ENCODE results near the gene RIT2.

RIT2 gene

DNA sequence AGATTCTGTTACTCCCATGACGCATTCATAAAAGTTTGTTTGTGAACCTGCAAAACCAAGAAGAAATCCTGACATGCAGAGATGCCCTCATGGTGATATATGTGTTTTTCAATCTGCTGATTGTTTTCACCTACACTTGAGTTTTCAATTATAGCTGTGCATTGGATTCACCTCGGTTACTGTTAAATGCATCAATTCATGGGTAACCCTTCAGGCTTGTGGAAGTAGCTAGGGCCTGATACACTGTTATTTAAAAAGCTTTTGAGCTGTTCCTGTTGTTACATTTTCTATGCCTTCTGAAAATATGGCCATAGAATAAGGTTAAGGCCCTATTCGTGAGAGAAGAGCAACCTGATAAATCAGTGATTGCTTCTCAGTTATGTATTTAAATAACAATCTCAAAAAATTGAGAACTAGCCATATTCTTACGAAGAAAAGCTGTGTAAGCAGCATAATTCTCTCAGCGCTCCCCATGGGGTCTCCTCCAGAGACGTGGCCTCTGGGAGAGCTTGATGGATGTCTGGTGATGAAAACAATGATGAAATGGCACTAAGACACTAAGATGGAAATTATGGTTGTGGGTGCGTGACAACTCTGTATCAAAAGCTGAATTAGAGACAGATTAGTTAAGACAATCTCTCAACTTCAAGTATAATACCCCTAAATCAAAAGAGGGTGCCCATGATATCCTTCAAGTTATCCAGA, 60.5 kb downstream of the RIT2 start:
- H3K4me3 ChIP-seq (ENCODE audit: extremely low read depth, insufficient read depth, low read length, poor library complexity, severe bottlenecking): no peak overlapping the region
- H3K4me1 ChIP-seq (ENCODE audit: control insufficient read depth, insufficient read depth, low read length, poor library complexity, severe bottlenecking): no peaks in the 10 kb centered on the region
- no peaks in the 10 kb centered on the region for H3K9me3 ChIP-seq (ENCODE audit: control insufficient read depth, low read length)
- H3K27ac ChIP-seq (ENCODE audit: low read depth, low read length, severe bottlenecking): no peak overlapping the region
- 73 to 93% methylated on average over 3 to 4 of the region's 7 CpGs for WGBS, 2 experiments (ENCODE audit: insufficient coverage in 2 of 2)
- no peaks in the 10 kb centered on the region for H3K36me3 ChIP-seq (ENCODE audit: control insufficient read depth, insufficient read depth, low read length)

GRCh38 chr18:43049021-43049420, 66.5 kb downstream of the RIT2 start:
- H3K36me3 ChIP-seq (ENCODE audit: control insufficient read depth, insufficient read depth, low read length): no peaks in the 10 kb centered on the region
- 79% methylated on average over 2 of the region's 3 CpGs; no CpG with 5 or more reads in 1 of the 2 experiments for WGBS, 2 experiments (ENCODE audit: insufficient coverage in 2 of 2)

GRCh38 chr18:43046322-43046721, 69.2 kb downstream of the RIT2 start:
- Histone ChIP-seq H3K9me3 (ENCODE audit: control insufficient read depth, low read length) (no peaks in the 10 kb centered on the region), H3K36me3 (ENCODE audit: control insufficient read depth, insufficient read depth, low read length) (no peaks in the 10 kb centered on the region), H3K4me1 (ENCODE audit: control insufficient read depth, insufficient read depth, low read length, poor library complexity, severe bottlenecking) (no peaks in the 10 kb centered on the region), H3K4me3 (ENCODE audit: extremely low read depth, insufficient read depth, low read length, poor library complexity, severe bottlenecking) (no peak overlapping the region), H3K27ac (ENCODE audit: low read depth, low read length, severe bottlenecking) (no peak overlapping the region)
- WGBS, 2 experiments (ENCODE audit: insufficient coverage in 2 of 2): 50 to 100% methylated on average over 1 of the region's 2 CpGs

More at GRCh38 chr18:43049021-43049420, 66.5 kb downstream of the RIT2 start:
- Histone ChIP-seq H3K4me3 (ENCODE audit: extremely low read depth, insufficient read depth, low read length, poor library complexity, severe bottlenecking) (no peak overlapping the region), H3K9me3 (ENCODE audit: control insufficient read depth, low read length) (no peaks in the 10 kb centered on the region), H3K27ac (ENCODE audit: low read depth, low read length, severe bottlenecking) (no peak overlapping the region), H3K4me1 (ENCODE audit: control insufficient read depth, insufficient read depth, low read length, poor library complexity, severe bottlenecking) (no peaks in the 10 kb centered on the region)

GRCh38 chr18:43043626-43044025, 71.9 kb downstream of the RIT2 start:
- Histone ChIP-seq H3K9me3 (ENCODE audit: control insufficient read depth, low read length) (no peaks in the 10 kb centered on the region), H3K4me1 (ENCODE audit: control insufficient read depth, insufficient read depth, low read length, poor library complexity, severe bottlenecking) (no peaks in the 10 kb centered on the region), H3K4me3 (ENCODE audit: extremely low read depth, insufficient read depth, low read length, poor library complexity, severe bottlenecking) (no peak overlapping the region), H3K27ac (ENCODE audit: low read depth, low read length, severe bottlenecking) (no peak overlapping the region), H3K36me3 (ENCODE audit: control insufficient read depth, insufficient read depth, low read length) (no peaks in the 10 kb centered on the region)
- 100% methylated on average over 1 to 2 of the region's 4 CpGs for WGBS, 2 experiments (ENCODE audit: insufficient coverage in 2 of 2)

GRCh38 chr18:43040281-43040680, 75.2 kb downstream of the RIT2 start:
- Histone ChIP-seq H3K4me3 (ENCODE audit: extremely low read depth, insufficient read depth, low read length, poor library complexity, severe bottlenecking) (no peak overlapping the region), H3K36me3 (ENCODE audit: control insufficient read depth, insufficient read depth, low read length) (no peaks in the 10 kb centered on the region), H3K27ac (ENCODE audit: low read depth, low read length, severe bottlenecking) (no peak overlapping the region), H3K9me3 (ENCODE audit: control insufficient read depth, low read length) (no peaks in the 10 kb centered on the region), H3K4me1 (ENCODE audit: control insufficient read depth, insufficient read depth, low read length, poor library complexity, severe bottlenecking) (no peaks in the 10 kb centered on the region)
- WGBS, 2 experiments (ENCODE audit: insufficient coverage in 2 of 2): 100% methylated on average over 1 of the region's 2 CpGs; no CpG with 5 or more reads in 1 of the 2 experiments

GRCh38 chr18:43034683-43035500, 80.6 kb downstream of the RIT2 start:
- Histone ChIP-seq H3K4me3 (ENCODE audit: extremely low read depth, insufficient read depth, low read length, poor library complexity, severe bottlenecking) (no peak overlapping the region), H3K36me3 (ENCODE audit: control insufficient read depth, insufficient read depth, low read length) (no peaks in the 10 kb centered on the region), H3K4me1 (ENCODE audit: control insufficient read depth, insufficient read depth, low read length, poor library complexity, severe bottlenecking) (no peaks in the 10 kb centered on the region), H3K9me3 (ENCODE audit: control insufficient read depth, low read length) (no peaks in the 10 kb centered on the region), H3K27ac (ENCODE audit: low read depth, low read length, severe bottlenecking) (no peak overlapping the region)
- 0% methylated on average over 1 of the region's 2 CpGs; no CpG with 5 or more reads in 1 of the 2 experiments for WGBS, 2 experiments (ENCODE audit: insufficient coverage in 2 of 2)

- H3K4me1 ChIP-seq (ENCODE audit: control insufficient read depth, insufficient read depth, low read length, poor library complexity, severe bottlenecking): no peaks in the 10 kb centered on the region
- no peaks in the 10 kb centered on the region for H3K36me3 ChIP-seq (ENCODE audit: control insufficient read depth, insufficient read depth, low read length)
- no peak overlapping the region for H3K4me3 ChIP-seq (ENCODE audit: extremely low read depth, insufficient read depth, low read length, poor library complexity, severe bottlenecking)
- WGBS, 2 experiments (ENCODE audit: insufficient coverage in 2 of 2): 60% methylated on average over 1 of the region's 1 CpG; no CpG with 5 or more reads in 1 of the 2 experiments
- no peak overlapping the region for H3K27ac ChIP-seq (ENCODE audit: low read depth, low read length, severe bottlenecking)
- no peaks in the 10 kb centered on the region for H3K9me3 ChIP-seq (ENCODE audit: control insufficient read depth, low read length)
Measured at GRCh38 chr18:43031169-43031568, 84.3 kb downstream of the RIT2 start.

GRCh38 chr18:43029414-43029813, 86.1 kb downstream of the RIT2 start:
- Histone ChIP-seq H3K4me3 (ENCODE audit: extremely low read depth, insufficient read depth, low read length, poor library complexity, severe bottlenecking) (no peak overlapping the region), H3K27ac (ENCODE audit: low read depth, low read length, severe bottlenecking) (no peak overlapping the region), H3K9me3 (ENCODE audit: control insufficient read depth, low read length) (no peaks in the 10 kb centered on the region)

GRCh38 chr18:43022874-43023273, 92.6 kb downstream of the RIT2 start:
- WGBS, 2 experiments (ENCODE audit: insufficient coverage in 2 of 2): 81 to 82% methylated on average over 1 to 3 of the region's 3 CpGs
- Histone ChIP-seq H3K27ac (ENCODE audit: low read depth, low read length, severe bottlenecking) (no peak overlapping the region), H3K4me3 (ENCODE audit: extremely low read depth, insufficient read depth, low read length, poor library complexity, severe bottlenecking) (no peak overlapping the region), H3K9me3 (ENCODE audit: control insufficient read depth, low read length) (no peaks in the 10 kb centered on the region), H3K4me1 (ENCODE audit: control insufficient read depth, insufficient read depth, low read length, poor library complexity, severe bottlenecking) (no peaks in the 10 kb centered on the region), H3K36me3 (ENCODE audit: control insufficient read depth, insufficient read depth, low read length) (no peaks in the 10 kb centered on the region)

More at GRCh38 chr18:43029414-43029813, 86.1 kb downstream of the RIT2 start:
- Histone ChIP-seq H3K36me3 (ENCODE audit: control insufficient read depth, insufficient read depth, low read length) (no peaks in the 10 kb centered on the region), H3K4me1 (ENCODE audit: control insufficient read depth, insufficient read depth, low read length, poor library complexity, severe bottlenecking) (no peaks in the 10 kb centered on the region)

DNA sequence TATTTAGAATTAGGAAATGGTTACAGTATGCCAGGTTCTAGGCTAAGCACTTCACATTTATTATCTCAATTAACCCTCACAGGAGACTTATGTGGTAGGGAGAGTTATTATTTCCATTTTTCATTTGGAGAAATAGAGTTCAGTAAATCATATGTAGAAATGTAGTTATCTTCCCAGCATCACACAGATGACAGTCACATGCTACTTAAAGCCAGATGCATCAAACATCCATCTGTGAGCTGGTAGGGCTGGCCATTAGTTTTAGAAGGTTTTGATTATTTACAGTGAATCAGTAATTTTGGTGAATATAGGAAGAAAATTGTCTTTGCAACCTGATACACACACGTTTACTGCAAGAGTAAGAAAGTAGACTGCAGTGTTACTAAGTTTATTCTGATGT, 97.9 kb downstream of the RIT2 start:
- H3K36me3 ChIP-seq (ENCODE audit: control insufficient read depth, insufficient read depth, low read length): no peaks in the 10 kb centered on the region
- H3K4me3 ChIP-seq (ENCODE audit: extremely low read depth, insufficient read depth, low read length, poor library complexity, severe bottlenecking): no peak overlapping the region
- no peak overlapping the region for H3K27ac ChIP-seq (ENCODE audit: low read depth, low read length, severe bottlenecking)
- no peaks in the 10 kb centered on the region for H3K4me1 ChIP-seq (ENCODE audit: control insufficient read depth, insufficient read depth, low read length, poor library complexity, severe bottlenecking)
- WGBS, 2 experiments (ENCODE audit: insufficient coverage in 2 of 2): 100% methylated on average over 1 of the region's 1 CpG; no CpG with 5 or more reads in 1 of the 2 experiments
- H3K9me3 ChIP-seq (ENCODE audit: control insufficient read depth, low read length): no peaks in the 10 kb centered on the region

- WGBS, 2 experiments (ENCODE audit: insufficient coverage in 2 of 2): no CpG with 5 or more reads among the region's 3 CpGs
- Histone ChIP-seq H3K36me3 (ENCODE audit: control insufficient read depth, insufficient read depth, low read length) (no peaks in the 10 kb centered on the region), H3K4me3 (ENCODE audit: extremely low read depth, insufficient read depth, low read length, poor library complexity, severe bottlenecking) (no peak overlapping the region)
Measured at GRCh38 chr18:43013486-43013885, 102.0 kb downstream of the RIT2 start.

More at GRCh38 chr18:43013486-43013885, 102.0 kb downstream of the RIT2 start:
- no peaks in the 10 kb centered on the region for H3K9me3 ChIP-seq (ENCODE audit: control insufficient read depth, low read length)
- H3K27ac ChIP-seq (ENCODE audit: low read depth, low read length, severe bottlenecking): no peak overlapping the region
- no peaks in the 10 kb centered on the region for H3K4me1 ChIP-seq (ENCODE audit: control insufficient read depth, insufficient read depth, low read length, poor library complexity, severe bottlenecking)

All from mesodermal cell (in vitro differentiated cells).